Endothelial cell of umbilical vein (primary cell): ENCODE results near the gene PRDX1. TPM values are rescaled to one million over a fixed set of nuclear protein-coding genes. Genes with fewer than 3 reads are reported as not detected.

Source experiments
- BruUV-seq: library from RNA; stranded (reverse); fragments of 400-500 nt; replicated peaks from 2 replicates; lab custom pipeline; 2021; lab: Mats Ljungman, UMichigan
- CTCF ChIA-PET: fragments of 300-600, 350-600 bp; sonication (Branson Sonifier 250); formaldehyde crosslinking; loops from one replicate; lab custom pipeline; 2021; ENCODE audit warnings: antibody characterized with exemption, inconsistent platforms; lab: Charles Lee
- POLR2A ChIA-PET: fragments of 300-600, 350-600 bp; sonication (Branson Sonifier 250); formaldehyde crosslinking; loops from one replicate; lab custom pipeline; 2021; ENCODE audit warnings: antibody characterized with exemption, inconsistent platforms; lab: Charles Lee
- DNase-seq: peaks from one replicate; pipeline ENCODE4 v3.0.0-alpha.2; 2011; ENCODE audit warnings: low read depth, low spot score
- FAIRE-seq: peaks from 2 replicates; lab custom pipeline; 2011; peaks lifted over from hg19 to GRCh38; lab: Jason Lieb, UNC
- H2AFZ ChIP-seq: 2 replicates; pipeline ENCODE4 v1.6.0; 2012; ENCODE audit warnings: low read depth, low read length, control low read depth, inconsistent platforms
- H3K27ac ChIP-seq: 2 replicates; pipeline ENCODE4 v1.5.1; 2011; ENCODE audit warnings: low read depth, mild to moderate bottlenecking, control low read depth, low read length, moderate library complexity; ENCODE audit not compliant: insufficient read depth
- H3K27me3 ChIP-seq, 2 experiments: 2 replicates each; pipeline versions ENCODE4 v1.6.0 to v1.6.1; 2011; ENCODE audit warnings: low read length in 2 of 2, mixed read lengths in 1 of 2; ENCODE audit not compliant: control insufficient read depth in 2 of 2, insufficient read depth in 2 of 2
- H3K36me3 ChIP-seq, 2 experiments: 2 replicates in 1 of 2; 3 replicates in 1 of 2; pipeline ENCODE4 v1.5.1; 2011; ENCODE audit warnings: low read length in 2 of 2, mild to moderate bottlenecking in 1 of 2, moderate library complexity in 1 of 2; ENCODE audit not compliant: control insufficient read depth in 2 of 2, insufficient read depth in 2 of 2; ENCODE audit errors: extremely low read depth in 1 of 2
- H3K4me1 ChIP-seq: 3 replicates; pipeline ENCODE4 v1.5.1; 2011; ENCODE audit warnings: mild to moderate bottlenecking, low read length; ENCODE audit not compliant: control insufficient read depth, insufficient read depth; ENCODE audit errors: extremely low read depth
- H3K4me2 ChIP-seq: 2 replicates; pipeline ENCODE4 v1.6.1; 2011; ENCODE audit warnings: low read length, control low read depth, mixed read lengths; ENCODE audit not compliant: insufficient read depth
- H3K4me3 ChIP-seq, 3 experiments: fragments of 200-600 bp in 1 of 3; sonication (generic), shearing (Covaris generic) in 1 of 3; replicated peaks in 1 of 3; 2 replicates each; pipeline ENCODE4 v1.5.1; 2011 to 2016; ENCODE audit warnings: control low read depth in 3 of 3, low read length in 3 of 3, mild to moderate bottlenecking in 2 of 3, inconsistent platforms in 1 of 3, low read depth in 1 of 3, moderate library complexity in 1 of 3; ENCODE audit not compliant: insufficient read depth in 1 of 3
- H3K79me2 ChIP-seq: 2 replicates; pipeline ENCODE4 v1.6.0; 2012; ENCODE audit warnings: low read length, inconsistent platforms; ENCODE audit not compliant: control insufficient read depth, insufficient read depth
- H3K9ac ChIP-seq: replicated peaks from 2 replicates; pipeline ENCODE3; 2011; ENCODE audit warnings: low read length, control low read depth; ENCODE audit not compliant: insufficient read depth; ENCODE audit errors: extremely low read depth
- H3K9me1 ChIP-seq: replicated peaks from 3 replicates; pipeline ENCODE4 v1.6.0; 2011; ENCODE audit warnings: mild to moderate bottlenecking, low read length; ENCODE audit not compliant: control insufficient read depth, insufficient read depth; ENCODE audit errors: extremely low read depth
- H3K9me3 ChIP-seq: replicated peaks from 2 replicates; pipeline ENCODE4 v1.5.1; 2012; ENCODE audit warnings: low read length, inconsistent platforms; ENCODE audit not compliant: control insufficient read depth, insufficient read depth
- H4K20me1 ChIP-seq: replicated peaks from 2 replicates; pipeline ENCODE3; 2011; ENCODE audit warnings: mild to moderate bottlenecking, low read length; ENCODE audit not compliant: control insufficient read depth, insufficient read depth; ENCODE audit errors: extremely low read depth
- CTCF ChIP-seq, 2 donors: IDR thresholded peaks; 1 replicate in 1 of 2; 2 replicates in 1 of 2; pipeline ENCODE4 v1.5.1; 2011; ENCODE audit warnings: low read length in 2 of 2, mild to moderate bottlenecking in 2 of 2, moderate library complexity in 2 of 2, control low read depth in 1 of 2, inconsistent platforms in 1 of 2, low read depth in 1 of 2; ENCODE audit not compliant: insufficient read depth in 1 of 2; ENCODE audit errors: extremely low read depth in 1 of 2
- EZH2 ChIP-seq: IDR thresholded peaks from 2 replicates; pipeline ENCODE4 v1.6.1; 2012; ENCODE audit warnings: borderline replicate concordance, low read depth, mild to moderate bottlenecking, moderate library complexity, low read length, inconsistent platforms; ENCODE audit not compliant: severe bottlenecking
- FOS ChIP-seq: IDR thresholded peaks from 2 replicates; pipeline ENCODE4 v1.6.1; 2011; ENCODE audit warnings: mild to moderate bottlenecking, low read length, moderate library complexity, borderline replicate concordance; ENCODE audit not compliant: insufficient read depth
- GATA2 ChIP-seq: IDR thresholded peaks from 2 replicates; pipeline ENCODE4 v1.7.0; 2011; ENCODE audit warnings: low read depth, mild to moderate bottlenecking, moderate library complexity, mixed read lengths, low read length; ENCODE audit not compliant: insufficient read length, insufficient read depth
- JUN ChIP-seq: IDR thresholded peaks from 2 replicates; pipeline ENCODE4 v1.6.1; 2011; ENCODE audit warnings: borderline replicate concordance, low read depth; ENCODE audit not compliant: insufficient read length, insufficient read depth
- MAX ChIP-seq: IDR thresholded peaks from 2 replicates; pipeline ENCODE4 v1.6.1; 2011; ENCODE audit not compliant: insufficient read depth, insufficient read length
- MYC ChIP-seq: IDR thresholded peaks from one replicate; pipeline ENCODE4 v1.6.1; 2011; ENCODE audit warnings: mild to moderate bottlenecking, low read depth, low read length
- POLR2A ChIP-seq: IDR thresholded peaks from 2 replicates; pipeline ENCODE4 v1.6.1; 2012; ENCODE audit warnings: low read depth, mild to moderate bottlenecking, control low read depth, low read length
- POLR2AphosphoS5 ChIP-seq: IDR thresholded peaks from 2 replicates; pipeline ENCODE4 v1.6.1; 2012; ENCODE audit warnings: low read depth, mild to moderate bottlenecking, control low read depth, low read length, moderate library complexity; ENCODE audit not compliant: insufficient read depth
- dilution Hi-C: fragments of 300-500 bp; cut with MboI; formaldehyde crosslinking; loops from one replicate; pipeline ENCODE4 v1.15.0; 2019; ENCODE audit warnings: low sequenced_read_pairs; ENCODE audit not compliant: extremely low pct_ligation_motif_present
- intact Hi-C: fragments of 100-400 bp; cut with micrococcal nuclease; formaldehyde crosslinking; loops from one replicate; pipeline ENCODE4 v1.10.0; 2022
- polyA plus RNA-seq, 4 experiments: library from polyadenylated mRNA; depleted of rRNA in 3 of 4; stranded (reverse) in 3 of 4; unstranded in 1 of 4; fragments of >200 nt; gene quantifications; 2 replicates each; pipeline versions ENCODE4 v1.2.1 to v1.2.3, GENCODE V29; 2011 to 2012; ENCODE audit warnings: missing spikeins in 1 of 4
- total RNA-seq: library from RNA; stranded (reverse); gene quantifications from 2 replicates; pipeline ENCODE4 v1.2.3, GENCODE V29; 2021

PRDX1 gene
- total and polyA plus RNA-seq, 2 donors (not counting 3 experiments of a cell fraction or from before 2014, with no cell fraction given), result 622 to 685 TPM

GRCh38 chr1:45488666-45489377 lies 32.9 kb downstream of the PRDX1 start:
- H3K4me1 ChIP-seq, result peaks cover 6% of the 10 kb centered on the region
- H4K20me1 ChIP-seq, result no peaks in the 10 kb centered on the region
- CTCF ChIA-PET, result interaction anchor here (9.8 kb wide), 1 partner anchor 129 kb away, joined by 457 read pairs; no protein-coding TSS in a partner anchor
- H3K4me2 ChIP-seq, result no peak overlapping the region
- H3K79me2 ChIP-seq, result no peaks in the 10 kb centered on the region
- no peak overlapping the region for H3K9ac ChIP-seq
- no peaks in the 10 kb centered on the region for H3K9me1 ChIP-seq
- peaks cover 8 to 10% of the 10 kb centered on the region in 2 experiments for H3K27me3 ChIP-seq
- no peaks in the 10 kb centered on the region for H3K9me3 ChIP-seq
- no TSS peak for BruUV-seq
- intact Hi-C loops (no loop called here), dilution Hi-C loops (loop anchor here (25.0 kb wide), 1 partner anchor 127 kb away; no protein-coding TSS in a partner anchor)
- no peak for TF ChIP-seq EZH2
- TF ChIP-seq GATA2, result no peak
- no peak for TF ChIP-seq POLR2A
- no peak for TF ChIP-seq POLR2AphosphoS5
- FAIRE-seq, result no peak
- no peak overlapping the region for H3K27ac ChIP-seq
- no peaks in the 10 kb centered on the region for H3K36me3 ChIP-seq
- POLR2A ChIA-PET, result interaction anchor here (0.7 kb wide), 1 partner anchor 33 kb away, joined by 3 read pairs; the partner anchor contains the start of gene PRDX1
- H3K4me3 ChIP-seq, result no peak overlapping the region
- H2AFZ ChIP-seq, result no peak overlapping the region
- no peak for DNase-seq

DNA sequence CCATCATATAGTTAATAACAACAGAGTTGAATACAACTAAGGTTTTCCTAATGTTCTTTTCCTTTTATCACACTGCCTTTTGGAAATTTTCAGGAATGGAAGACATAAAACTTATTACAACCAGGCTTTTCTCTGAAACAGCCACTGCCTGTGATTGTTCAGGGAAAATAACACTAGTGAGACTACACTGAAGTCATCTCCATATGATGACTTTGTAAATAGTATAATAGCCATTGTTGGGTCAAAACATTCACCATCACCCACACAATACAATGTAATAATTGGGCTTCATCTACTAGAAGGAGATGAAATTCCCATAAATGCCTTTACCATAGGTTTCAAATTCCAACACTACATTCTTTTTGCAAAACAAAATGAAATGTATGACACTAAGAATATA lies 35.7 kb downstream of the PRDX1 start:
- Histone ChIP-seq H3K9me1 (no peaks in the 10 kb centered on the region), H3K36me3 (no peaks in the 10 kb centered on the region), H2AFZ (no peak overlapping the region), H3K9me3 (no peaks in the 10 kb centered on the region), H3K4me2 (no peak overlapping the region), H3K79me2 (no peaks in the 10 kb centered on the region), H3K9ac (no peak overlapping the region), H4K20me1 (no peaks in the 10 kb centered on the region), H3K4me1 (peaks cover 3% of the 10 kb centered on the region), H3K27me3 (peaks cover 8 to 10% of the 10 kb centered on the region in 2 experiments), H3K27ac (no peak overlapping the region), H3K4me3 (no peak overlapping the region)
- FAIRE-seq (no peak), DNase-seq (no peak)
- intact Hi-C loops (no loop called here), dilution Hi-C loops (loop anchor here (25.0 kb wide), 1 partner anchor 124 kb away; no protein-coding TSS in a partner anchor)
- TF ChIP-seq EZH2 (no peak), GATA2 (no peak), POLR2A (no peak), MAX (no peak), POLR2AphosphoS5 (no peak), CTCF (IDR thresholded peaks at IDR 0.05; ENCODE audit: extremely low read depth in 1 of 2, insufficient read depth in 1 of 2, low read depth in 1 of 2, low read length in 2 of 2) (no peak), FOS (no peak), MYC (no peak), JUN (no peak)
- ChIA-PET POLR2A (no interaction called here), CTCF (interaction anchor here (1.9 kb wide), 1 partner anchor 126 kb away, joined by 6 read pairs; no protein-coding TSS in a partner anchor)
- BruUV-seq, result no TSS peak
